Nucleus accumbens (tissue), 56 donors: ENCODE measurements around the gene PROX1.

Source experiments
- DNase-seq, 56 donors: peaks; one replicate each; lab custom pipeline; 2025; lab: John Stamatoyannopoulos, UW

The PROX1 gene

GRCh38 chr1:213987927-213988506 lies at the start of gene PROX1:
Gene PROX1 (plus strand): TSS chr1:213987973. CDS start chr1:213996536, 8,563 bp downstream.
- peak in 10 of 56 donors; percentile 48 to 85 (median 70) for DNase-seq

- DNase-seq, result no peak
Observed at GRCh38 chr1:213938776-213939175, 49.0 kb upstream of the PROX1 start.

GRCh38 chr1:213939888-213940287 lies 47.9 kb upstream of the PROX1 start:
- DNase-seq, result no peak

- DNase-seq, result no peak
Observed at GRCh38 chr1:213940947-213941346, 46.8 kb upstream of the PROX1 start.

- no peak for DNase-seq
Observed at GRCh38 chr1:213942061-213942460, 45.7 kb upstream of the PROX1 start.

GRCh38 chr1:213947200-213947801 lies 40.5 kb upstream of the PROX1 start:
- DNase-seq, result no peak

- DNase-seq, result no peak
Observed at GRCh38 chr1:213951876-213952275, 35.9 kb upstream of the PROX1 start.

- DNase-seq, result no peak
Observed at GRCh38 chr1:213953806-213954205, 34.0 kb upstream of the PROX1 start.

GRCh38 chr1:213956295-213956770 lies 31.4 kb upstream of the PROX1 start:
- DNase-seq, result no peak

- DNase-seq, result no peak
Observed at GRCh38 chr1:213958346-213958745, 29.4 kb upstream of the PROX1 start.

- DNase-seq, result no peak
Observed at GRCh38 chr1:213960963-213961362, 26.8 kb upstream of the PROX1 start.

- DNase-seq, result no peak
Observed at GRCh38 chr1:213962508-213962907, 25.3 kb upstream of the PROX1 start.

GRCh38 chr1:213966122-213966521 lies 21.7 kb upstream of the PROX1 start:
- DNase-seq, result no peak

- no peak for DNase-seq
Observed at GRCh38 chr1:213968146-213968825, 19.5 kb upstream of the PROX1 start.

- DNase-seq, result no peak
Observed at GRCh38 chr1:213969958-213970555, 17.7 kb upstream of the PROX1 start.

- no peak for DNase-seq
Observed at GRCh38 chr1:213972141-213972540, 15.6 kb upstream of the PROX1 start.

- DNase-seq, result no peak
Observed at GRCh38 chr1:213973129-213973528, 14.6 kb upstream of the PROX1 start.

GRCh38 chr1:213976665-213977485 lies 10.9 kb upstream of the PROX1 start:
- no peak for DNase-seq

GRCh38 chr1:213977486-213977842 lies 10.3 kb upstream of the PROX1 start:
- DNase-seq, result no peak

- DNase-seq, result no peak
Observed at GRCh38 chr1:213977909-213978308, 9.9 kb upstream of the PROX1 start.
